ENCODE results near the gene PRAMEF7.
"Not testable (repeated sequence)": the region's sequence is repeated elsewhere in the genome, so short reads cannot be mapped to it uniquely, and the experiment has no call there.

The PRAMEF7 gene

GRCh38 chr1:12916310-12916709 lies at the start of gene PRAMEF7:
Gene PRAMEF7, plus strand, starts transcription at chr1:12916610. Its CDS starts 1,083 bp downstream, at chr1:12917693.
- not testable (repeated sequence) for DNase-seq

GRCh38 chr1:12878453-12878852 lies 38.0 kb upstream of the PRAMEF7 start:
- DNase-seq, result not testable (repeated sequence)

- not testable (repeated sequence) for DNase-seq
Measured at GRCh38 chr1:12886101-12886500, 30.3 kb upstream of the PRAMEF7 start, which contains the start of gene PRAMEF4. Gene PRAMEF4, minus strand, starts transcription at chr1:12886201. Its CDS starts 2,807 bp downstream, at chr1:12883394.

GRCh38 chr1:12898170-12898569 lies 18.2 kb upstream of the PRAMEF7 start, which contains the start of gene PRAMEF10:
Gene PRAMEF10, minus strand, starts transcription at chr1:12898270. Its CDS starts 2,423 bp downstream, at chr1:12895847.
- not testable (repeated sequence) for DNase-seq

- DNase-seq, result not testable (repeated sequence)
Measured at GRCh38 chr1:12899186-12899585, 17.2 kb upstream of the PRAMEF7 start.

- DNase-seq, result not testable (repeated sequence)
Measured at GRCh38 chr1:12903793-12904572, 12.4 kb upstream of the PRAMEF7 start.

- not testable (repeated sequence) for DNase-seq
Measured at GRCh38 chr1:12921749-12922148, 5.3 kb downstream of the PRAMEF7 start.

- not testable (repeated sequence) for DNase-seq
Measured at GRCh38 chr1:12924368-12924767, 8.0 kb downstream of the PRAMEF7 start.

- DNase-seq, result not testable (repeated sequence)
Measured at GRCh38 chr1:12947480-12947879, 31.1 kb downstream of the PRAMEF7 start, which contains the start of gene PRAMEF6. Gene PRAMEF6, minus strand, starts transcription at chr1:12947580. Its CDS starts 5,062 bp downstream, at chr1:12942518.

All from activated CD8-positive, alpha-beta memory T cell treated with anti-CD3 and anti-CD28 coated beads, Interleukin-2, amount 50 U/mL, for 4 hours (primary cell).